RCC 7860 (cell line): Measurements from ENCODE around the gene BICD2.
"Not testable (repeated sequence)": the region's sequence is repeated elsewhere in the genome, so short reads cannot be mapped to it uniquely, and the experiment has no call there.

Source experiments
- DNase-seq: peaks from one replicate; pipeline ENCODE4 v3.0.0-alpha.2; 2015; ENCODE audit warnings: low spot score
- FAIRE-seq: peaks from 2 replicates; lab custom pipeline; 2012; peaks lifted over from hg19 to GRCh38; lab: Jason Lieb, UNC

Gene BICD2

GRCh38 chr9:92771309-92771708 is 6.7 kb upstream of the BICD2 start:
- no peak for FAIRE-seq
- no peak for DNase-seq

GRCh38 chr9:92770360-92770995 is 5.8 kb upstream of the BICD2 start:
- DNase-seq = no peak
- no peak for FAIRE-seq

GRCh38 chr9:92769990-92770359 is 5.3 kb upstream of the BICD2 start:
- no peak for DNase-seq
- no peak for FAIRE-seq

GRCh38 chr9:92769286-92769685 is 4.7 kb upstream of the BICD2 start:
- FAIRE-seq = no peak

GRCh38 chr9:92768816-92769215 is 4.2 kb upstream of the BICD2 start:
- DNase-seq, FAIRE-seq: not testable (repeated sequence)

More at GRCh38 chr9:92769286-92769685, 4.7 kb upstream of the BICD2 start:
- DNase-seq = no peak

- DNase-seq = no peak
- no peak for FAIRE-seq
Measured at GRCh38 chr9:92767066-92768054, 2.7 kb upstream of the BICD2 start.

- FAIRE-seq (no peak), DNase-seq (peak; percentile 93)
Measured at GRCh38 chr9:92764988-92765936, 629 bp upstream of the BICD2 start.

GRCh38 chr9:92763721-92764380 is 782 bp downstream of the BICD2 start:
- no peak for DNase-seq
- no peak for FAIRE-seq

- DNase-seq (no peak), FAIRE-seq (no peak)
Measured at GRCh38 chr9:92762781-92763708, 1.6 kb downstream of the BICD2 start.

GRCh38 chr9:92762196-92762595 is 2.4 kb downstream of the BICD2 start:
- FAIRE-seq = no peak
- DNase-seq = no peak

- FAIRE-seq = no peak
Measured at GRCh38 chr9:92761686-92762085, 2.9 kb downstream of the BICD2 start.

GRCh38 chr9:92760494-92760893 is 4.1 kb downstream of the BICD2 start:
- no peak for FAIRE-seq

More at GRCh38 chr9:92761686-92762085, 2.9 kb downstream of the BICD2 start:
- no peak for DNase-seq

GRCh38 chr9:92760070-92760469 is 4.6 kb downstream of the BICD2 start:
- DNase-seq (no peak), FAIRE-seq (no peak)

More at GRCh38 chr9:92760494-92760893, 4.1 kb downstream of the BICD2 start:
- no peak for DNase-seq

GRCh38 chr9:92759446-92759845 is 5.2 kb downstream of the BICD2 start:
- FAIRE-seq (no peak), DNase-seq (no peak)

GRCh38 chr9:92756792-92757191 is 7.8 kb downstream of the BICD2 start:
- FAIRE-seq (no peak), DNase-seq (no peak)

GRCh38 chr9:92754091-92754745 is 10.4 kb downstream of the BICD2 start:
- DNase-seq = no peak

GRCh38 chr9:92752812-92753404 is 11.7 kb downstream of the BICD2 start:
- FAIRE-seq = no peak
- DNase-seq = no peak

More at GRCh38 chr9:92754091-92754745, 10.4 kb downstream of the BICD2 start:
- FAIRE-seq = no peak

GRCh38 chr9:92749934-92750315 is 14.7 kb downstream of the BICD2 start:
- no peak for FAIRE-seq
- DNase-seq = no peak
